Neural cell (in vitro differentiated cells): ENCODE measurements around the gene SWAP70. TPM values are rescaled to one million over a fixed set of nuclear protein-coding genes. Genes with fewer than 3 reads are reported as not detected.
"Not testable (repeated sequence)": the region's sequence is repeated elsewhere in the genome, so short reads cannot be mapped to it uniquely, and the experiment has no call there.

Experiments used
- H2AFZ ChIP-seq: fragments of 200-600, 300-800 bp; sonication (generic), shearing (Covaris generic); 2 replicates; pipeline ENCODE4 v1.6.0; 2014; ENCODE audit warnings: low read depth, mild to moderate bottlenecking, antibody characterized with exemption, low read length, moderate library complexity
- H3F3A ChIP-seq: fragments of 200-600 bp; shearing (Covaris generic); 2 replicates; pipeline ENCODE4 v1.6.1; 2016; ENCODE audit warnings: mild to moderate bottlenecking, moderate library complexity, mixed read lengths, antibody characterized with exemption, low read length; ENCODE audit not compliant: insufficient read depth, poor library complexity, severe bottlenecking
- H3K27ac ChIP-seq: fragments of 200-600, 300-800 bp; sonication (generic), shearing (Covaris generic); 2 replicates; pipeline ENCODE4 v1.5.1; 2014; ENCODE audit warnings: mild to moderate bottlenecking, low read length, moderate library complexity
- H3K27me3 ChIP-seq: fragments of 300-800, 200-600 bp; sonication (generic), shearing (Covaris generic); 2 replicates; pipeline ENCODE4 v1.6.0; 2014; ENCODE audit warnings: mild to moderate bottlenecking, low read depth, low read length, moderate library complexity; ENCODE audit not compliant: insufficient read depth
- H3K36me3 ChIP-seq: fragments of 300-800, 200-600 bp; sonication (generic), shearing (Covaris generic); 2 replicates; pipeline ENCODE4 v1.5.1; 2014; ENCODE audit warnings: mild to moderate bottlenecking, antibody characterized with exemption, low read length, moderate library complexity; ENCODE audit not compliant: insufficient read depth
- H3K4me2 ChIP-seq: fragments of 300-800, 200-600 bp; sonication (generic), shearing (Covaris generic); 2 replicates; pipeline ENCODE4 v1.6.0; 2014; ENCODE audit warnings: mild to moderate bottlenecking, low read length
- H3K4me3 ChIP-seq: fragments of 300-800, 200-600 bp; sonication (generic), shearing (Covaris generic); 2 replicates; pipeline ENCODE4 v1.5.1; 2014; ENCODE audit warnings: mild to moderate bottlenecking, low read length, moderate library complexity
- H3K79me2 ChIP-seq: fragments of 200-600 bp; shearing (Covaris generic); replicated peaks from 2 replicates; pipeline ENCODE4 v1.6.0; 2014; ENCODE audit warnings: mild to moderate bottlenecking, low read length, moderate library complexity; ENCODE audit not compliant: insufficient read depth
- H3K9ac ChIP-seq: fragments of 300-800, 200-600 bp; sonication (generic), shearing (Covaris generic); 2 replicates; pipeline ENCODE4 v1.6.1; 2016; ENCODE audit warnings: mild to moderate bottlenecking, low read length, mixed read lengths
- H3K9me2 ChIP-seq: fragments of 200-600 bp; shearing (Covaris generic); 2 replicates; pipeline ENCODE4 v1.6.1; 2016; ENCODE audit warnings: mild to moderate bottlenecking, low read length, mixed read lengths; ENCODE audit not compliant: insufficient read depth
- H3K9me3 ChIP-seq: fragments of 200-600, 300-800 bp; sonication (generic), shearing (Covaris generic); 2 replicates; pipeline ENCODE4 v1.6.1; 2016; ENCODE audit warnings: mild to moderate bottlenecking, mixed run types, low read length, moderate library complexity, mixed read lengths
- H4K20me1 ChIP-seq: fragments of 200-600 bp; shearing (Covaris generic); 2 replicates; pipeline ENCODE4 v1.6.1; 2016; ENCODE audit warnings: mild to moderate bottlenecking, mixed run types; ENCODE audit not compliant: insufficient read depth
- EP300 ChIP-seq: fragments of 450-650 bp; conservative IDR thresholded peaks from 2 replicates; pipeline ENCODE4 v1.6.1; 2014; ENCODE audit warnings: antibody characterized with exemption, mild to moderate bottlenecking, moderate library complexity; ENCODE audit not compliant: poor library complexity, severe bottlenecking
- EZH2 ChIP-seq: fragments of 200-600, 300-800 bp; shearing (Covaris generic), sonication (generic); IDR thresholded peaks from 2 replicates; pipeline ENCODE4 v1.6.1; 2014; ENCODE audit warnings: antibody characterized with exemption, low read length, borderline replicate concordance, mild to moderate bottlenecking; ENCODE audit not compliant: insufficient read depth, poor library complexity, severe bottlenecking
- MXI1 ChIP-seq: fragments of 450-650 bp; conservative IDR thresholded peaks from 2 replicates; pipeline ENCODE4 v1.6.1; 2014; ENCODE audit warnings: antibody characterized with exemption, mild to moderate bottlenecking; ENCODE audit not compliant: poor library complexity, severe bottlenecking
- POLR2AphosphoS5 ChIP-seq: IDR thresholded peaks from 2 replicates; pipeline ENCODE4 v1.6.1; 2012
- RAD21 ChIP-seq: fragments of 450-650 bp; conservative IDR thresholded peaks from 2 replicates; pipeline ENCODE4 v1.6.1; 2014; ENCODE audit warnings: antibody characterized with exemption, mild to moderate bottlenecking, moderate library complexity
- SMC3 ChIP-seq: fragments of 450-650 bp; conservative IDR thresholded peaks from 2 replicates; pipeline ENCODE4 v1.6.1; 2014; ENCODE audit warnings: antibody characterized with exemption, mild to moderate bottlenecking, moderate library complexity; ENCODE audit not compliant: poor library complexity
- polyA plus RNA-seq: library from polyadenylated mRNA; depleted of rRNA; stranded (reverse); fragments of >200 nt; gene quantifications from 2 replicates; pipeline ENCODE4 v1.2.3, GENCODE V29; 2014
- TF ChIP-seq, protein P1 (sequence below): IDR thresholded peaks from 2 replicates; pipeline ENCODE4 v1.6.1; 2012; ENCODE audit warnings: borderline replicate concordance

SWAP70 gene
- polyA plus RNA-seq, 1 donor from 2014 or later = 1.4 TPM

DNA sequence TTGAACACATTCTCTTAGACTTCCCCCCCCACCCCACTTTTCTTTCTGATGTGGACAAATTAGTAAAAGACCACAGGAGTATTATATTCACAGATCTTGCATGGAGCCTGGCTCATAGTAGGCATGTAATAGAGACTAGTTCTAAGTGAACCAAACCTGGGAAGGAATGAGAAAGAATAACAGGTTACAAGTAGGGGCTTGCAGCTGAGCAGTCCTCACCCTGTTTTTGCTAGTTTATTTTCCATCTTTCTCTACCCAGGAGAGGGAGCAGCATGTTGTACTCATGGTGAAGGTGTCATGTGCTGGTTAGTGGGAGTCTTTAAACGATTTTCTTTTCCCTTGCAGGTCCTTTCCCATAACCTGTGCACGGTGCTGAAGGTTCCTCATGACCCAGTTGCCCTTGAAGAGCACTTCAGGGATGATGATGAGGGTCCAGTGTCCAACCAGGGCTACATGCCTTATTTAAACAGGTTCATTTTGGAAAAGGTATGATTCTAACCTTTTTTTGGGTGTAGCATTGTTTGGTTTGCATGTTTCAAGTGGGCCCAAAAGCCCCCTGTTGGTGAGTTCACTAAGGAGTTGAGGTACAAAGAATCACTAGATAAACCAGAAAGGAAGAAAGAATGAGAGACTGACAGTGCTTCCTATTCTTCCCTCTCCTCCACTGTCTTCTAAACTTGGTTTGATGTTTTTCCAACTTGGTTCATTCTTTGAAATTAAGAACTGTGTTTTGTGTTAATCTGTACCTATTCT, 30.1 kb downstream of the SWAP70 start:
- Histone ChIP-seq H3K79me2 (no peaks in the 10 kb centered on the region), H3F3A (no peaks in the 10 kb centered on the region), H3K9ac (no peak overlapping the region), H2AFZ (no peak overlapping the region), H3K36me3 (no peaks in the 10 kb centered on the region), H3K4me3 (no peak overlapping the region), H3K4me2 (no peak overlapping the region), H3K9me3 (no peaks in the 10 kb centered on the region), H3K9me2 (no peaks in the 10 kb centered on the region), H3K27me3 (no peaks in the 10 kb centered on the region), H3K27ac (no peak overlapping the region), H4K20me1 (no peaks in the 10 kb centered on the region)
- no peak for TF ChIP-seq EZH2

DNA sequence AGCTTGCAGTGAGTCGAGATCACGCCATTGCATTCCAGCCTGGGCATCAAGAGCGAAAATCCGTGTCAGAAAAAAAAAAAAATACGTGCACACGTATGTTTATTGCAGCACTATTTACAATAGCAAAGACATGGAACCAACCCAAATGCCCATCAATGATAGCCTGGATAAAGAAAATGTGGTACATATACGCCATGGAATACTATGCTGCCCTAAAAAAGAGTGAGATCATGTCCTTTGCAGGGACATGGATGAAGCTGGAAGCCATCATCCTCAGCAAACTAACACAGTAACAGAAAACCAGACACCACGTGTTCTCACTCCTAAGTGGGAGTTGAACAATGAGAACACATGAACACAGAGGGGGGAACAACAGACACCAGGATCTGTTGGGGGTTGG, 31.4 kb downstream of the SWAP70 start:
- H3K9me3 ChIP-seq, H3K36me3 ChIP-seq, H3K27ac ChIP-seq, H3K9me2 ChIP-seq, H3K4me2 ChIP-seq, H3K4me3 ChIP-seq, H3K27me3 ChIP-seq, H3K9ac ChIP-seq, H4K20me1 ChIP-seq, H3F3A ChIP-seq, H2AFZ ChIP-seq, H3K79me2 ChIP-seq: not testable (repeated sequence)

DNA sequence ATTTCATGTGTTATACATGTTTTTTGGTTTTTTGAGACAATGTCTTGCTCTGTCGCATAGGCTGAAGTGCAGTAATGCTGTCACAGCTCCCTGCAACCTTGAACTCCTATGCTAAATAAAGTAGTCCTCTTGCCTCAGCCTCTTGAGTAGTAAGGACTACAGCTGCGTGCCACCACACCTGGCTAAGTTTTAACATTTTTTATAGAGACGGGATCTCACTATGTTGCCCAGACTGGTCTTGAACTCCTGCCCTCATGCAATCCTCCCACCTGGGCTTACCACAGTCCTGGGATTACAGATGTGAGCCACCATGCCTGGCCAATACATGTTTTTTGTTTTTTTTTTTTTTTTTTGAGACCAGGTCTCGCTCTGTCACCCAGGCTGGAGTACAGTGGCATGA, 33.9 kb downstream of the SWAP70 start:
- Histone ChIP-seq H3K9ac (no peak overlapping the region), H3F3A (no peaks in the 10 kb centered on the region), H3K4me2 (no peak overlapping the region), H3K27me3 (no peaks in the 10 kb centered on the region), H3K9me3 (no peaks in the 10 kb centered on the region), H3K36me3 (no peaks in the 10 kb centered on the region), H3K4me3 (no peak overlapping the region), H4K20me1 (no peaks in the 10 kb centered on the region), H3K27ac (no peak overlapping the region), H3K79me2 (no peaks in the 10 kb centered on the region), H3K9me2 (no peaks in the 10 kb centered on the region), H2AFZ (no peak overlapping the region)
- TF ChIP-seq POLR2AphosphoS5 (no peak), RAD21 (no peak), EP300 (no peak), MXI1 (no peak), SMC3 (no peak)
- TF ChIP-seq, protein P1, sequence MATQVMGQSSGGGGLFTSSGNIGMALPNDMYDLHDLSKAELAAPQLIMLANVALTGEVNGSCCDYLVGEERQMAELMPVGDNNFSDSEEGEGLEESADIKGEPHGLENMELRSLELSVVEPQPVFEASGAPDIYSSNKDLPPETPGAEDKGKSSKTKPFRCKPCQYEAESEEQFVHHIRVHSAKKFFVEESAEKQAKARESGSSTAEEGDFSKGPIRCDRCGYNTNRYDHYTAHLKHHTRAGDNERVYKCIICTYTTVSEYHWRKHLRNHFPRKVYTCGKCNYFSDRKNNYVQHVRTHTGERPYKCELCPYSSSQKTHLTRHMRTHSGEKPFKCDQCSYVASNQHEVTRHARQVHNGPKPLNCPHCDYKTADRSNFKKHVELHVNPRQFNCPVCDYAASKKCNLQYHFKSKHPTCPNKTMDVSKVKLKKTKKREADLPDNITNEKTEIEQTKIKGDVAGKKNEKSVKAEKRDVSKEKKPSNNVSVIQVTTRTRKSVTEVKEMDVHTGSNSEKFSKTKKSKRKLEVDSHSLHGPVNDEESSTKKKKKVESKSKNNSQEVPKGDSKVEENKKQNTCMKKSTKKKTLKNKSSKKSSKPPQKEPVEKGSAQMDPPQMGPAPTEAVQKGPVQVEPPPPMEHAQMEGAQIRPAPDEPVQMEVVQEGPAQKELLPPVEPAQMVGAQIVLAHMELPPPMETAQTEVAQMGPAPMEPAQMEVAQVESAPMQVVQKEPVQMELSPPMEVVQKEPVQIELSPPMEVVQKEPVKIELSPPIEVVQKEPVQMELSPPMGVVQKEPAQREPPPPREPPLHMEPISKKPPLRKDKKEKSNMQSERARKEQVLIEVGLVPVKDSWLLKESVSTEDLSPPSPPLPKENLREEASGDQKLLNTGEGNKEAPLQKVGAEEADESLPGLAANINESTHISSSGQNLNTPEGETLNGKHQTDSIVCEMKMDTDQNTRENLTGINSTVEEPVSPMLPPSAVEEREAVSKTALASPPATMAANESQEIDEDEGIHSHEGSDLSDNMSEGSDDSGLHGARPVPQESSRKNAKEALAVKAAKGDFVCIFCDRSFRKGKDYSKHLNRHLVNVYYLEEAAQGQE = no peak
